Epithelial cell of proximal tubule (primary cell): Measurements from ENCODE around the gene ARHGEF26. TPM values are rescaled to one million over a fixed set of nuclear protein-coding genes. Genes with fewer than 3 reads are reported as not detected.

Experiments used
- DNase-seq: peaks from one replicate; pipeline ENCODE4 v3.0.0-alpha.2; 2011; ENCODE audit warnings: low read depth
- H3K4me3 ChIP-seq: 2 replicates; pipeline ENCODE4 v1.5.1; 2011; ENCODE audit warnings: low read depth, mild to moderate bottlenecking, low read length
- CTCF ChIP-seq: conservative IDR thresholded peaks from 2 replicates; pipeline ENCODE4 v1.5.1; 2012; ENCODE audit warnings: low read depth, mild to moderate bottlenecking, low read length
- total RNA-seq: library from RNA; depleted of rRNA; stranded (reverse); fragments of >200 nt; gene quantifications from 2 replicates; pipeline ENCODE4 v1.2.3, GENCODE V29; 2015

Gene ARHGEF26
- total RNA-seq, 1 donor from 2014 or later: 2.9 TPM

GRCh38 chr3:154195620-154196356, 74.6 kb downstream of the ARHGEF26 start:
- TF ChIP-seq CTCF: no peak
- H3K4me3 ChIP-seq: no peak overlapping the region
- DNase-seq: no peak

GRCh38 chr3:154197751-154198150, 76.6 kb downstream of the ARHGEF26 start:
- TF ChIP-seq CTCF: no peak
- no peak for DNase-seq
- H3K4me3 ChIP-seq: no peak overlapping the region

- TF ChIP-seq CTCF: no peak
Observed at GRCh38 chr3:154209499-154209898, 88.3 kb downstream of the ARHGEF26 start.

GRCh38 chr3:154210986-154211385, 89.8 kb downstream of the ARHGEF26 start:
- TF ChIP-seq CTCF: no peak
- H3K4me3 ChIP-seq: no peak overlapping the region
- DNase-seq: no peak

More at GRCh38 chr3:154209499-154209898, 88.3 kb downstream of the ARHGEF26 start:
- no peak overlapping the region for H3K4me3 ChIP-seq
- no peak for DNase-seq

GRCh38 chr3:154214306-154214705, 93.1 kb downstream of the ARHGEF26 start:
- TF ChIP-seq CTCF: no peak
- no peak overlapping the region for H3K4me3 ChIP-seq
- no peak for DNase-seq

GRCh38 chr3:154217671-154218070, 96.5 kb downstream of the ARHGEF26 start:
- no peak for DNase-seq
- no peak for TF ChIP-seq CTCF
- no peak overlapping the region for H3K4me3 ChIP-seq

GRCh38 chr3:154218728-154219127, 97.5 kb downstream of the ARHGEF26 start:
- no peak for TF ChIP-seq CTCF
- H3K4me3 ChIP-seq: no peak overlapping the region
- DNase-seq: no peak
